Skin epidermis (tissue), 12 donors: ENCODE data around the gene ALKBH1.
"Not testable (repeated sequence)": the region's sequence is repeated elsewhere in the genome, so short reads cannot be mapped to it uniquely, and the experiment has no call there.

ENCODE experiments used
- H3K27ac ChIP-seq, 21 experiments: fragments of 200-600 bp; sonication (generic) in 11 of 21; one replicate each; pipeline ENCODE4 v1.5.0; 2020; ENCODE audit warnings: mild to moderate bottlenecking in 3 of 21, inconsistent platforms in 2 of 21, moderate library complexity in 2 of 21
- H3K4me3 ChIP-seq, 7 experiments: fragments of 200-600 bp; sonication (generic) in 2 of 7; one replicate each; pipeline ENCODE4 v1.5.0; 2020; ENCODE audit warnings: inconsistent platforms in 2 of 7, mild to moderate bottlenecking in 2 of 7, moderate library complexity in 1 of 7

Gene ALKBH1

GRCh38 chr14:77681196-77682157, 26.3 kb downstream of the ALKBH1 start:
- H3K27ac ChIP-seq = no peak overlapping the region
- no peak overlapping the region for H3K4me3 ChIP-seq

DNA sequence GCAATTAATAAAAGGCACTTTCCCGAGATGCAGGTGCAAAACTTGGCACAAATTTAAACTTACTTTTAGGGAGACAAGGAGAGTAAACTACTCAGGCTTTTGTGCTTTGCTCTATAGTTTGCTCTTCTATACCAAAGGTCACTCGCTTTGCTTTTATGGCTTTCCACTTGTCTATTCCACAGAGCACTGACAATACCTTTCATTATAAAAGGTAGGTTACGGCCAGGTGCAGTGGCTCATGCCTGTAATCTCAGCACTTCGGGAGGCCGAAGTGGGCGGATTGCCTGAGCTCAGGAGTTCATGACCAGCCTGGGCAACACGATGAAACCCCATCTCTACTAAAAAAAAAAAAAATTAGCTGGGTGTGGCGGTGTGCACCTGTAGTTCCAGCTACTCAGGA, 32.9 kb downstream of the ALKBH1 start:
- Histone ChIP-seq H3K4me3 (no peak overlapping the region), H3K27ac (no peak overlapping the region)

- Histone ChIP-seq H3K27ac (no peak overlapping the region), H3K4me3 (no peak overlapping the region)
Observed at GRCh38 chr14:77673193-77673592, 34.6 kb downstream of the ALKBH1 start.

DNA sequence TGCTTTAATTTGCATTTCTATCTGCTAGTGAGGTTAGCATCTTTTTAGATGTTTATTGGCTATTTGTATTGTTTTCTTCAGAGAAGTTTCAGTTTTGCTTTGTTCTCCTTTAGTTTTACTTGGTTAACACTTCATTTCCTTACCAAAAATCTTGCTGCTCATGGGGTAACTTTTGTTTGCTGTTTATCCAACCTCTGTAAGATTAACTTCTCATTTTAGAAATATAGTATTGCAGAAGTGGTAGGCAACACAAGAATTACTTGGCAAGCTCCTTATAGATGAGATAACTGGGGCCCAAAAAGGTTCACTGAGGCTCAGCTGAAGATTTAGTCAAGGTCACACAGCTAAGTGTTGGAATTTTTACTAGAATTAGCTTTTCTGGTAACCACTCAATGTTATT, 40.5 kb downstream of the ALKBH1 start:
- H3K4me3 ChIP-seq = no peak overlapping the region
- H3K27ac ChIP-seq = no peak overlapping the region

- Histone ChIP-seq H3K27ac (no peak overlapping the region), H3K4me3 (no peak overlapping the region)
Observed at GRCh38 chr14:77663293-77663692, 44.5 kb downstream of the ALKBH1 start.

GRCh38 chr14:77661562-77661961, 46.3 kb downstream of the ALKBH1 start:
- not testable (repeated sequence) for H3K27ac ChIP-seq, H3K4me3 ChIP-seq

DNA sequence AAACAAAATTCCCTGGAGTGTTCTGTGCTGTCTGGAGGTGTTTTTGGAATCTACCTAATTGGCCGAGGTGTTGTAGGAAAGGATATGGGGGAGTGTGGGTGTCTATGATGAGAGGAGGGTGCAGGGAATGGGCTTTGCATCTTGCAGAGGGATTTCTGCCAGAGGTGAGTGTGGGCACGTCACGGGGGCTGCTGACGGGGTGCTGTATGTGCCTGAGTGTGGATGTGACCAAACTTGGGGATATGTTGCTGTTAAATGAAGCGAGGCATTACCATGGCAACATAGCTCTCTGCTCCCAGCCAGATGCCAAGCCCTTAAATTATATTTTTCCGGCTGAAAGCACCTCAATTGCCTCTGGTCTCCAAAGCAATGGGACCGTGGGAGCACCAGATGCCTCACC, 47.1 kb downstream of the ALKBH1 start:
- H3K27ac ChIP-seq = no peak overlapping the region

DNA sequence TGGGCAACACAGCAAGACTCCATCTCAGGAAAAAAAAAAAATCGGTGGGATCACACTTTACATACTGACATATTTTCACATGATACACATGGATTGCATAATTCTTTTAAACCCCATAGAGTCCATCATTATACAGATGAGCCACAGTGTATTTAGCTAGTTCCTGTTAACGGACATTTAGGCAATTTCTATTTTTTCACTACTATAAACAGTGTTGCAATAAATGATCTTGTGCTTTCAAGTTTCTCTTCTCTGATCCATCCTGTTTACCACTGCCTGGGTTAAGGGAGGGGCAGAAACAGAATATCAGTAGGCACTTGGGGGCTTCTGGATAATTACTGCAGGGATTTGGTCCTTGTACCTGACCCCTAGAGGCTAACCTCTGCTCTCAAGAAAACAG, 48.0 kb downstream of the ALKBH1 start:
- no peak overlapping the region for H3K4me3 ChIP-seq
- peak overlapping the region in 1 of 21 experiments; percentile 15 for H3K27ac ChIP-seq

More for the DNA sequence above, 47.1 kb downstream of the ALKBH1 start:
- H3K4me3 ChIP-seq = no peak overlapping the region

DNA sequence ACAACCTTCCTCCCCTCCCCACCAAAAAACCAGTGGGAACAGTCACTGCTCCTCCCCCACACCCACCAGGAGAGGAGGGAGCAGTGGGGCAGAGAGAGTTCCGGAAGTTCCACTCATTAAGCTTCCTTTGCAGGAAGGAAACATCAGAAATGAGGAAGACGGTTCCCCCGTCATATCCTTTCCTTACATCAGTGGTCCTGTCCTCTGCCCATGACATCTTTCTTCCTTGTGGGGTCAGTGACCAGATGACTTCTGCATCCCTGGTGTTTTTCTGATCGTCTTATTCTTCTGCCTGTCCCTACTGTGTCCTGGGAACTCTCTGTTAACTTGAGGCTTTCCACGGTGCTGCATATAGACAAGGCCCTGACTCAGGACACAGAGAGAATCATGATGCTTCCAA, 50.5 kb downstream of the ALKBH1 start:
- H3K4me3 ChIP-seq = no peak overlapping the region
- H3K27ac ChIP-seq = no peak overlapping the region

GRCh38 chr14:77654001-77654441, 53.8 kb downstream of the ALKBH1 start:
- H3K4me3 ChIP-seq = no peak overlapping the region
- H3K27ac ChIP-seq = no peak overlapping the region

- Histone ChIP-seq H3K4me3 (no peak overlapping the region), H3K27ac (no peak overlapping the region)
Observed at GRCh38 chr14:77649326-77649725, 58.5 kb downstream of the ALKBH1 start.

GRCh38 chr14:77648520-77649200, 59.2 kb downstream of the ALKBH1 start:
- H3K27ac ChIP-seq = no peak overlapping the region
- no peak overlapping the region for H3K4me3 ChIP-seq

DNA sequence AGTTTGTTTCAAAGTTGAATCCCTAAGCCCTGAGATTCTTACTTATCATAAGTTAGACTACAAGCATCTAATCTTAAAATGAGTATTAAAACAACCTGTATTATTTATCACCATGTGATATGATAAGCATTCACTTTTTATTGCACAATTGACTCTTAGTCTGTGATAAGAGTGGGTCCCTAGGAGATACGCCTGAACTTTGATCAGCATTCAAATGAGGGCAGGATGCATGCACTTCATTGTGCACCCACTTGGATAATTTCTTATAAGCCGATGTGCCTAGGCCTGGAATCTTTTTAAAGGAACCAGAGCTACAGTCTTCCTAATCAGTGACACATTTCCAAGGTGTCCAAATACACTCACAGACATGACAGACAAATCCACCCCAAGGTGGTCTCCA, 60.0 kb downstream of the ALKBH1 start:
- no peak overlapping the region for H3K4me3 ChIP-seq
- no peak overlapping the region for H3K27ac ChIP-seq

DNA sequence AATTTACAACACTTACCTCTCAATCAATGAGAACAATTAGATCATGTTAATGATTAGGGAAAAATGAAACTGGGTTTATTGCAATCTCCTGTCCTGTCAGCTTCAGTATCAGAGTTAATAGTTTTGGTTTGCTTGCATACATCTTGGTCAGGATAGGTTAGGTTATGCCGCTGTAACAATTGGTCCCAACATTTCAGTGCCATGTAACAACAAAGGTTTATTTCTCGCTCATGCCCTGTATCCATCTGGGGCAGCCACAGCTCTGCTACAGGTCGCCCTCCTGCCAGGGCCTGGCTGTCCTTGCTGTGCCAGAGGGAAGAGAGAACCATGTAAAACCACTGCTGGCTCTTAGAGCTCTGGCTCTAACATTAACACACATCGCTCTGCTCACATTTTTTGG, 60.9 kb downstream of the ALKBH1 start:
- Histone ChIP-seq H3K4me3 (no peak overlapping the region), H3K27ac (no peak overlapping the region)

DNA sequence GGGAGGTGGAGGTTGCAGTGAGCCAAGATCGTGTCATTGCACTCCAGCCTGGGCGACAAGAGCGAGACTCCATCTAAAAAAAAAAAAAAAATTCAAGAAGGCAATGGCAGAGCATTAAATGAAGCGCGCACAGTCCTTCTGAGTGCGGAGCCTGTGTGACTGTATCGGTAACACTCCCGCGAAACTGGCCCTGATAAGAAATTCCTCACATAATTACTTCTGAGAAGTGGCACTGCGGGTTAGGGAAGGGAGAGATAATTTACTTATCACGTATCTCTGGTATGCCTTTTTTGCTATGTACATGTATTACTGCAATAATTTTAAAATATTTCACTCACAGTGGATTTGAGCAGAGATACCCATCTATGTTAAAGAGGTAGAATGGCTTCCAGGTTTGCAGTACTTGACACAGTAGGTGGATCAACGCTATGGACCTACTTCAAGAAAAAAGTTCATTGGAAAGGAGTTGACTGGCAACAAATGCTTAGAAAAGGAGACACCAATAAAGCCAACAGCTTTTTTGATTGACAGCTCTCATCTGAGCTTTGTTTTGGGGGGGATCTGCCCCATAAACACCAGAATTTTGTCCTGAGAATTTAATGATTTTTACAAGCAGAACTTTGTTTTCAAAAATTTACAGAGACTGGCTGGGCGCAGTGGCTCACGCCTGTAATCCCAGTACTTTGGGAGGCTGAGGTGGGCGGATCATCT, 62.1 kb downstream of the ALKBH1 start:
- no peak overlapping the region for H3K27ac ChIP-seq

GRCh38 chr14:77642407-77642806, 65.4 kb downstream of the ALKBH1 start:
- Histone ChIP-seq H3K4me3 (peak overlapping the region; percentile 34 to 47 (median 42)), H3K27ac (peak overlapping the region in 16 of 21 experiments; percentile 58 to 90 (median 82))

More for the DNA sequence above, 62.1 kb downstream of the ALKBH1 start:
- no peak overlapping the region for H3K4me3 ChIP-seq

DNA sequence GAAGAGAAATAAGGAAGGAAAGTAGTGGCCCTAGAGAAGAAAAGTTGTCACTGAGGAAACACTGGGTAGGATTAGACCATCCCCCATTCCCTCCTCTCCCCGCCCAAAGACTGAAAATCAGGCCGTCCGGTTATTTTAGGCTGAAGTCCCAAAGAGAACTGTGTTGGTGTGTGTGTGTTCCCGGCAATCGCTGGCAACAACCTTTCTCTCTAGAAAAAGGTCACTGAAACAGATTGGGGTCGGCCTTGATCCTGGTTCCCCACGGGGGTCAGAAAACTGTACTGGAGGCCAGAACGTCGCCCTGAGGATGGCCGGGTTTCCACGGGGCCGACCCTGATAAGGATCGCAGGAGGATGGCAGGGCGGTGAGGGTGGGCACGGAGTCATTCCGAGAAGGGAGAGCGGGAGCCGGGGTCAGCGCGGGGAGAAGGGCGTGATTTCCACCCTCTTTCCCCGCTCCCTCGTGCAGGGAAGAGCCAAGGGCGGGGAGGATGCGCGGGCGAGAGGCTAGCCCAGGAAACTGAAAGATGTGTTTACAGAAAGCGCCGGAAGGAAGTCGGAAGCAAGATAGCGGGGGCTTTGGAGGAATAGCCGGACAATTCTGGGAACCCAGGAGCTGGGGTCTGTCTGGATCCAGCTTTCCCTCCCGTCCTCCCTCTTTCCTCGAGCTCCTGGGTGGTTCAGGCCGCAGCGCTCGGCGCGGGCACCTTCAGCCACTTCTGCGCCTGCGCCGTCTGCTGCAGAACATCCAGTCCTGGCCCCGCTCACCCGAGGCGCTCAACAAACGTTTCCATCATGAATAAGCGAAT, 66.1 kb downstream of the ALKBH1 start:
- peak overlapping the region; percentile 23 to 90 (median 80) for H3K27ac ChIP-seq
- peak overlapping the region; percentile 34 to 47 (median 42) for H3K4me3 ChIP-seq

GRCh38 chr14:77640756-77641533, 66.9 kb downstream of the ALKBH1 start:
- peak overlapping the region in 3 of 7 experiments; percentile 39 to 47 (median 42) for H3K4me3 ChIP-seq
- H3K27ac ChIP-seq = peak overlapping the region in 19 of 21 experiments; percentile 35 to 90 (median 80)

GRCh38 chr14:77638771-77639171, 69.1 kb downstream of the ALKBH1 start:
- no peak overlapping the region for H3K27ac ChIP-seq
- no peak overlapping the region for H3K4me3 ChIP-seq
